Middle frontal gyrus (tissue), 1 donor: ENCODE measurements around the gene DHX38.

Experiments used
- DNase-seq: peaks from one replicate; pipeline ENCODE4 v3.0.0-alpha.2; 2015; ENCODE audit warnings: low spot score; ENCODE audit errors: extremely low spot score

The DHX38 gene

DNA sequence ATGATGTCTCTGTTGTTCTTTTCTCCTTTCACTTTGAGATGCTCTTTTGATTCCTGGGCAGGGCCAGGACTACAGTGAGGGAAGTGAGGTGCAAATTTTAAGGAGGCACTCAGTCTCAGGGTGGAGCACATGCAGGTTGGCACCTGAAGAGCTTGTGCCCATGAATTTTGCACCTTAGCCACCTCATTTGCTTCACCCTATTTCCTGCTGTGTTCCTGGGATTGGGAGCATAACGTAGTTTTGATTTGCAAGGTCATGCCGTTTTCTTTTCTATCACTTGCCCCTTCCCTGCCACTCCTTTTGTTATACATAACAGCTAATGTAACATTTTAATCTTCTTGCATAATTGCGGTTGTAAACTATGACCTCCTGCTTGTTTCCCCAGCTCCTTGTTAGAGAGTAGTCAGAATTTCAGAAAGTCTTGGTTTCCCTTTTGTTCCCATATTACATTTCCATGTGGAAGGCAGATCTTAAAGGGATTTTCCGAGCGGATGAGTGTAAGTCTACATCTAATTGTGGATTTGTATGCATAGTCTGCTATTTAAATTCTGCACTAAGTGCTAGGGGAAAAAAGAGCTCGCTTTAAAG, 68.6 kb downstream of the DHX38 start:
- DNase-seq, result no peak
